ENCODE data around the gene TMEM259.

- TF ChIP-seq CTCF (IDR thresholded peaks at IDR 0.05) = no peak
- TF ChIP-seq POLR2A (IDR thresholded peaks at IDR 0.05) = no peak
These were observed 6.1 kb upstream of the TMEM259 start for GRCh38 chr19:1026783-1027649.
